HS-27A (cell line): ENCODE data around the gene TCAF1.
"Not testable (repeated sequence)": the region's sequence is repeated elsewhere in the genome, so short reads cannot be mapped to it uniquely, and the experiment has no call there.

Experiments
- DNase-seq: peaks from one replicate; pipeline ENCODE4 v3.0.0-alpha.2; 2012; ENCODE audit warnings: low read depth, missing footprints

Gene TCAF1

DNA sequence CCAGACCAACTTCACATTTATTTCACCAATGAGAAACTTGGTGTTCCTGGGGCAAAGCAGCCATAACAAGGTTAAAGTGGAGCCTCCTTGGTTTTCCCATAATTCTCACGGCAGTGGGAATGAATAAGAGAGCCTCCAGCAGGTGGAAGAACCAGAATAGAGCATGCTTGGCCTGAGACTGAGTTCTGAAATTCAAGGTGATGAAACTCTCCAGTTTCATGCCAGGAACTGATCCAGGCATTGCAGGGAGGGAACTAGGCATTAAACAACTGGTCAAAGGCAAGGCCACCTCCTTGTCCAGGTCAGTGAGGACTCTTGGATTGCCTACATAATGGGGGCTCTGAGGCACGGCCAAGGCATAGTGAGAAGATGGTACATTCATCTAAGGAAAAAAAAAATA, 44.0 kb downstream of the TCAF1 start:
- not testable (repeated sequence) for DNase-seq

DNA sequence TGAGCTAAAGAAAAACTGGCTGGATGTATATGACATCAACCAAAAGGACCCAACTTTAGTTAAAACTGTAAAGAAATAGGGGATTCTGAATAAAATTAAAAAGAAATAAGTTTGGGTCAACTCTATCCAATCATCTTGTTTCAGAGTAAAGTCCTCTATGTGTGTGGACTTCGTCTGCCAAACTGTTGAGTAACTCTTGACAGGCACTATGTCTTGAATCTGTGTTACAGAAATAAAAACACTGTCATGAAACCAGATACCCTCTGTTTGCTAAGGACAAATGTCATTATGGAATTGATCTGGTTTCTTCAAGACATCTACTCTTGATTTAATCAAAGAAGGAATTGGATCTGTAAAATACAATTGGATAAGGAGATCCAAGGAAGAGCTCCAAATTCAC, 46.5 kb downstream of the TCAF1 start:
- DNase-seq = not testable (repeated sequence)

DNA sequence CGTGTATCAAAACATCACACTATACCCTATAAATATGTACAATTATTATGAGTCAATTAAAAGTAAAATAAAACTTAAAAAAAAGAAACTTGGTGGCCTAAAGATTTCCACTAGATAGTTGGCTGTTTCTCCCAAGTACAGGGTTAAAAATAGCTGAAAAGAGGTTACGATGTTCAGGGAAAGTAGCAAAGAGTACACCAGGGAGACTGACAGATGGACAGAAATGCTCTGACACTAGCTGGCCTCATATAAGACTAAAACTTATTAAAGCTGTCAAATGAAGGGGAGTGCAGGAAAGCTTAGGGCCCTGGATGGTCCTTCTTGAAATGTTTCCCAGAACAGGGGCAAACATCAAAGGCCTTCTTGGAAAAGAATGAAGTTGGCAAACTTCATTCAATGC, 51.3 kb downstream of the TCAF1 start:
- DNase-seq = no peak

DNA sequence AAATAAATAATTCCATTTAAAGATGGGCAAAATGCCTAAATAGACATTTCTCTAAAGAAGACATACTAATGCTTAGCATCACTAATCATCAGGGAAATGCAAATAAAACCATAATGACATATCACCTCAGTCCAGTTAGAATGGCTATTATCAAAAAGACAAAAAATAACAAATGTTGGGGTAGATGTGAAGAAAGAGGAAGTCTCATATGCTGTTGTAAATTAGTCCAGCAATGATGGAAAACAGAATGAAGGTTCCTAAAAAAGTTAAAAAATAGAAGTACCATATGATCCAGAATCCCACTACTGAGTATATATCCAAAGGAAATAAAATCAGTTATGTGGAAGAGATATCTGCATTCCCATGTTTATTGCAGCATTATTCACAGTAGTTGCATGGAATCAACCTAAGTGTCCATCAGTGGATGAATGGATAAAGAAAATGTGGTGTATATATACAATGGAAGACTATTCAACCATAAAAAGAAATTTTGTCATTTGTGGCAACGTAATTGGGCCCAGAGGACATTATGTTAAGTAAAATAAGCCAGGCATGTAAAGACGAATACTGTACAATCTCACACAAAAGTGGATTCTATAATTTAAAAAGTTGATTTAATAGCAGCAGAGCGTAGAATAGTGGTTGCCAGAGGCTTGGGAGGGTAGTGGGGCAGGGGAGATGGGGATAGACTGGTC, 52.0 kb downstream of the TCAF1 start:
- no peak for DNase-seq

DNA sequence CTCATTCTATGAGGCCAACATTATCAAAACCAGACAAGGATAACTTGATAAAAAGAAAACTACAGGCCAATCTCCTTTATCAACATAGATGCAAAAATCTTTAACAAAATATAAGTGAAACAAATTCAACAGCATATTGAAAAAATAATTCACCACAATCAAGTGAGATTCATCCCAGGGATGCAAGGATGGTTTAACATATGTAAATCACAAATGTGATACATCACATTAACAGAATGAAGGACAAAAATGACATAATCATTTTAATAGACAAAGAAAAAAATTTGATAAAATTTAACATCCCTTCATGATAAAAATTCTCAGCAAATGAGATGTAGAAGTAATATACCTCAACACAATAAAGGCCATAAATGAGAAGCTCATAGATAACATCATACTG, 53.8 kb downstream of the TCAF1 start:
- no peak for DNase-seq

DNA sequence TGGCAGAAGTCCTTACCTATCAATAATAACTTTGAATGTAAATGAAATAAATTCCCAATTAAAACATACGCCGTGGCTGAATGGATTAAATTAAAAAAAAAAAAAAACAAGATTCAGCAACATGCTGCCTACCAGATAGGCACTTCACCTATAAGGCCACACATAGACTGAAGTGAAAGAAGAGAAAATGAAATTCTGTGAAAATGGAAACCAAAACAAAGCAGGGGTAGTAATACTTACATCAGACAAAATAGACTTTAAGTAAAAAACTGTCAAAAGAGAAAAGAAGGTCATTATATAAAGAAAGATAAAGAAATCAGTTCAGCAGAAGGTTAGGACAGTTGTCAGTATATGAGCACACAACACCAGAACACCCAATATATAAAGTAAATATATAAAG, 55.3 kb downstream of the TCAF1 start:
- no peak for DNase-seq

DNA sequence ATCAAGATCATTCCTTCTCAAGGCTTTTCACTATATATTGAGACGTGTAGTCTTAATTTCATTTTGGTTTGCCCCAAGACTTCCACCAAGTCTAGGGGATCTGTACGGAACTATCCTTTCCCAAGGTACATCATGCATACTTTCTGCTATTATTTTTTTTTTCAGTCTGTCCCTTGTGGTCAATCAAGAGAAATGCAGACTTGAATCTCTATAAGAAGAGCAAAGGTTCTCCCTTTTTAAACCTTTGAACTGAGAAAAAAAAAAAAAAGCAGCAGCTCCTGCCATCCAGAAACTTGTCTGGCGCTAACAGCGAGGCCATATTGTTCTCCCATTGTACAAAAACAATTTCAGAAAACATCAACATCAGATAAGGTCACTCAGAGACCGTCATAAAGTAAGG, 60.3 kb downstream of the TCAF1 start:
- DNase-seq = not testable (repeated sequence)

DNA sequence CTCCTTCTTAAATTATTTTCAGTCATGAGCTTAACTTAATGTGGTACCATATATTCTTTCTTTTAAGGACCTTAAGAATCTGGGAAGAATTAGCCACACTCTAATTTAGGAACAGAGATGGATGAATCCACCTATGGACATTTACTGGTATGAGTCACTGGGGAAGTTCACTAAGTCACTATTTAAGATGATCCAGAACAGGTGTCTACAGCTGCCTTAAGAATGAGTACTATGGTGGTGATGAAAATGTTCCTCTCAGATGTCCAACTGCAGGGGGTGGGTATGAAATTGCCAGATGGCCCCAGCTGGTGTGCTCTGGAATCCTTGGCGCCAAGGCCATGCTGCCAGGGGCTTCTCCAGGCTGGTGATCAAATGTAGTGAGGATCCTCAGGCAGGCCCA, 61.9 kb downstream of the TCAF1 start:
- not testable (repeated sequence) for DNase-seq

DNA sequence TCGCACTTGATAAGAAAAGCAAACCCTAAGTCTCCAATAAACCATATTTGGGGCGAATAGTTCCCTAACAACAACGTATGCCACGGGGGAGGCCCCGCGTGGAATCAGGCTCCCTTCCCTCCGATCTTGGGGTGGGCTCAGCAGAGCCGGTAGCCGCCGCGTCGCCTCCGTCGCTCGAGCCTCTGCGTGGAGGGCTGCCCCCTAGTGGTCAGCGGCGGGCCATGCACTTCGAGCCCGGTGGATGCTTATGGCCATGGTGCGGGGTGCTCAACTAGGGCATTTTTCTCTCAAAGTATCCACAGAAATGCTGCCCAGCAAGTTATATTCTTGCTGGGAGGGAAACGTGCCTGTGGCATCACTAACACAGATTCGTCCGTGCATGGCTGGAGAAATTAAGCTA, 64.8 kb downstream of the TCAF1 start:
- DNase-seq = not testable (repeated sequence)

DNA sequence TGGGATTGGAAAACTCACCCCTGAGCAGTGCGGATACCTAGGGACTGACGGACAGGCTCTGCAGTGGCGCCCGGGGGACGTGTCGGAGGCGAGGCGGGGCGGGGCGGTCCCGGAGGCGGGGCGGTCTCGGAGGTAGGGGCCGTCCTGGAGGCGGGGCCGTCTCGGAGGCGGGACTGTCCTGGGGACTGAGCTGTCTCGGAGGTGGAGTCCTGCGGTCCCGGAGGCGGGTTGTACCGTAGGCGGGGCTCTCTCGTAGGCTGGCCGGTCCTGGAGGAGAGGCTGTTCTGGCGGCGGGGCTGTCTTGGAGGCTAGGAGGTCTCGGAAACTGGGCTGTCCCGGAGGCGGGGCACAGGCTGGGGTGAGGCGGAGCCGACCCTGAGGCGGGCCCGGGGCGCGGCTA, 65.4 kb downstream of the TCAF1 start:
- not testable (repeated sequence) for DNase-seq

DNA sequence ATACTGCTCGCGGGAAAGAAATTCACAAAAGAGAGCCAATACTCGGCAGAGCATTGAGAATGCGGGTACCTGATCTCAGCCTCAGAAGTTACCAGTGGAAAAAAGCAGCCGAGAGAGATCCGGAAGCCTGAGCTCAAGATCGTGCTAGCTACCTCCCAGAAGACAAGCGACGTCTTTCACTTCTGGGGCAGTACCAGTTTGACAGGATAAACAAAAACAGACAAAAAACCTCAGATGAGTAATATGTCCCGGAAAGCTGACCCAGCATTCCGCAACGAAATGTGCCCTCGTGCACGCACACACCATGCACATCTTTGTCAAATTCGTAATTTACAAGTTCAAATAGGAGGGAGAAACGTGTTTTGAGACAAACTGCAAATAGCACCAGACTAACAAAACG, 65.9 kb downstream of the TCAF1 start:
- not testable (repeated sequence) for DNase-seq

DNA sequence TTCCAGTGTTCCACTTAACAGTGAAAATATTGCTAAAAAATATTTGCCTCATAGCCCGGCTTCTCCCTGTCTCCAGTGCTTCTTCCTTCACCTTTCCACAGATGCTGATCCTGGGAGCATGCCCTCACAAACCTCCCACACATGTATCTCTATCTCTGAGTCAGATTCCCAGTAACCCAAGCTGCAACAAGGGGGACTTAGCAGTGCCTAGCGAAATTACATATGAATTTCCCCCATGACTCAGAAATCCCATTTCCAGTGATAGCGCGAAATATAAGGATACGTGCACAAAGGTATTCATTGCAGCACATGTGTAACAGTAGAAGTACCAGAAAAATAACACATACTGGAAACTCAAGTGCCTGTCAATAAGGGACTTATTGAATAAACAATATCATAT, 75.4 kb downstream of the TCAF1 start:
- not testable (repeated sequence) for DNase-seq

DNA sequence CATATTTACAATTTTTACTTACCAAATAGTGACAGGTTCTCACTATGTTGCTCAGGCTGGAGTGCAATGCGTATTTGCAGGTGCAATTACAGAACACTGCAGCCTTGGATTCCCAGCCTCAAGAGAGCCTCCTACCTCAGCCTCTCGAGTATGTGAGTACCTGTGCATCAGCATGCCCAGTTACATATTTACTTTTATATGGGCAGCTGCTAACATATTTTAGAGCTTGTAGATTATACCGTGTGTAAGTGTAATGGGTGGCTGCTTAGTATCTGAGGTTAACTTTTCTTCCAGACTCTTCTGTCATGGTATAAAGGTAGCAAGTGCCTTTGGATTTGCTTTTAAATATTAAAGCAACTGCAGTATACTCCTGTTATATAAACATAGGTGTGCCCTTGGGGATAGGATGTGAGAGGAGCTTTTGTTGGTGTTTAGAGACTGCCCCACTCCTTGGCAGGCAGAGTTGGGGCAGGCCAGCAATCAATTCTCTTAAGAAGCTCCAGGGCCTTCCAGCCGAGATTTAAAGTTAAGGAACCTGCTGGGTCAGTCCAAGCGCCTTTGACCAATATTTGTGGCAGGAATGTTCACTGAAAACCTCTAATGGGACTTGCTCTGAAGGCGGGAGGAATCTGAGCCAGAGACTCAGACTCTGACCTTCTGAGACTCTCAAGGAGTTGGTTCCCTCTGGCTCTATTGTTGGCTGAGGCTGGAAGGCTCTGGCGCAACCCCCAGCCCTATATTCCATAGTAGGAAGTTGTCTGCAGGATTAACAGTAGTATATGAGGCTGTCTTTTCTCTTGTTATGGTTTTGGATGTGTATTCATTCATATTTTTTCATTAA, 77.5 kb downstream of the TCAF1 start:
- DNase-seq = not testable (repeated sequence)

DNA sequence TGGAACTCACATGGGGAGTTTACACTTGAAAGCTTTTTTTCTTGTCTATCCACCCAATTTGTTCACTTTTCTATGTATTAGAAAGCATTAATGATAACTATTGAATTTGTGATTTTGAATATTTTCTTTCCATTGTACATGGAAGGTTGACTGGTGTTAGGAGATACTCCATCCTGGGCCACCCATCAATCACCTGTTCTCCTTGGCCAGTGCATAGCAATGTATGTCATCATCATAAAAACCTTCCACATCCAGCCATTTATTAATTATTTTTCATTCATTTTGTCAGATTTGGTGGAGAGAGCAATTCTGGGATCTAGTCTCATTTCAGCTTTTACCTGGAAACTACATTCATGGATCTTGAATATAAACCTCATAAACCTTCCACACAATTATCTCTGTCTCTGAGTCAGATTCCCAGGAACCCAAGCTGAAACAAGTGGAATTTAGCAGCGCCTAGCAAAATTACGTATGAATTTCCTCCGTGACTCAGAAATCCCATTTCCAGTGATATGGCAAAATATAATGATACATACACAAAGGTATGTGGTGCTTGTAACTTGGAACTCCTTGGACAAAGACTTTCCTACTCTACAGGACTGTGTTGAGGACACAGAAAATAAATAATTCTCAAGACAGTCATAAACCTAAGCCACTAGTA, 78.2 kb downstream of the TCAF1 start:
- DNase-seq = not testable (repeated sequence)

DNA sequence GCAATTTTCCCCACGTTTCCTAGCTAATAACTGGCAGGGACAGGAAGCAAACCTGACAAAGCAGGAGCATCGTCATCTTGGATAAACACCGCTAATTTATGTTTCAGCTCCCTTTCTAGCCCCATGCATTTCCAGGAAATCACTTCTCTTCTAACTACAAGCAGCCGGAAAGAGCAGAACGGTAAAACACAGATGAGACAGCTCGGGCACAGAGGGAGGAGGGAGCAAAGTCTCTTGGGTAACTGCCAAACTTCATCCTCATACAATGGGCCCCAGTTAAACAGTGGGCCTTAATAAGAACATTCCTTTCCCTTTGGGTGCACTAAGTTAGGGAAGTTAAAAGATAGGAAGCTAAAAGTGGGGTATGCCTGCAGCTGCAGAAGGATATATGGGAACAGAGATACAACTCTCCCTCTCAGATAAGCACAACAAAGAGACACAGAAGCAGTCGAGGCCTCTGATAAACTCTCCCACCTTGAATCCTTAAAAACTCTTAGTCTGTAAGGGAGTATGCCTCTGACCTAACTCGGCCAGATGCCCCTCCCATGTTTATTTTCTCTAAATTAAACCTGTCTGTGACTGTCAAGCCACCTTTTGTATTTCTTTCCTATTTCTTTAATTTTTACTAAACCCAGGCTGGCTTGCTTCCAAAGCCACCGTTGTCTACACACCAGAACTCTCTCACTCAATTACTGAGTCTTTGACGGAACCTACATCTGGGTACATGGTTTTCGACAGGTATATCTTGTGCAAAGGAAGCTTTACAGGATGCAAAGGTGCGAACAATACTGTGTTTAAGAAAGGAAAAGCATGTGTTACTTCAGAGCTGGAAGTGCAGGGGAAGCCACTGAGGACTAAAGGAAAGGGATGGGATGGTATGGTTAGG, 80.3 kb downstream of the TCAF1 start:
- DNase-seq = not testable (repeated sequence)

DNA sequence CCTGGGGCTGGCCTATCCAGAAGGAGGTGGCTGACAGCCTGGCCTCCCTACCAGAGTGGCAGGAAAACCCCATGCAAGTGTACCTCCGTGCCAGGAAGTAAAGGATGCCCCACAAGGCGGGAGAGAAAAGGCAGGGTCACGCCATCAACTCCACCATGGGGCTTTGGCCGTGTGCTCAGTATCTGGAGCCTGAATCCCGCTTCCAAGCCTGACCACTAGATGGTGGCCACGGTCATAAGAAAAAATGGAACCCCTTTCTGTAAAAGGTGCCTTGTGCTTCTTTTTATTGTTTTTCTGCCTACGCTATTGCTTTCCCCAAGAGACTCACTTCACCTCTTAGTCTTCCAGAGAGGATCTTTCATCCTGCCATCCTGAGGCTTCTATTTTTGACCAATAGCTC, 84.1 kb downstream of the TCAF1 start:
- not testable (repeated sequence) for DNase-seq

DNA sequence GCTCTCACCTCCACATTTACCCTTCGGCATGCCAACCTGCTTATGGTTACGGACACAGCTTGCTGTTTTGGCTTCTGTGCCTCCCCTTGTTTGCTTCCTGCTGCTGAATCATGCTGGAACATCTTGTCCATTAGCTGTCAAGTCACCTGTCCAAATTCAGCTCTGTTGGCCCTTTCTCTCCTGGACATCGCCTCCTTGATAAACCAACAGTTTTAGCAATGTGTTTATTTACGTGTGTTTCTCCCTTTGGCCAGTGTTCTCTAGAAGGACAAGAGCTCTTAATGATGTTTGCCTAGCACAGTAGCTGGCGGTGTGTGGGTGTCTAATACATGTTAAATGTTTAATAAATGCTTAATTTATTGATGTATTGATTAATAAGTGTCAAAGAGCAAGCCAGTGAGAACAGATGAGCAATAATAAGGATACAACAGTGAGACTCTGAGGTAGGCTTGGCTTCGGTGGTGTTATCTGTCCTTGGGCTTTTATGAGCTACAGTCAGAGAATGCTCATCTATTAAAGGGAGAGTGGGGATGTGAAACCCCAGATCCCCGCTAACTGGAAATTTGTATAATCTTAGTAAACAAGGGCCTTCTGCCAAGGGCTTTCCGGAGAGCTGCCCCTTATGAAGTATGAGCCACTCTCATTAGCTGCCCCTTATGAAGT, 85.4 kb downstream of the TCAF1 start:
- DNase-seq = not testable (repeated sequence)

DNA sequence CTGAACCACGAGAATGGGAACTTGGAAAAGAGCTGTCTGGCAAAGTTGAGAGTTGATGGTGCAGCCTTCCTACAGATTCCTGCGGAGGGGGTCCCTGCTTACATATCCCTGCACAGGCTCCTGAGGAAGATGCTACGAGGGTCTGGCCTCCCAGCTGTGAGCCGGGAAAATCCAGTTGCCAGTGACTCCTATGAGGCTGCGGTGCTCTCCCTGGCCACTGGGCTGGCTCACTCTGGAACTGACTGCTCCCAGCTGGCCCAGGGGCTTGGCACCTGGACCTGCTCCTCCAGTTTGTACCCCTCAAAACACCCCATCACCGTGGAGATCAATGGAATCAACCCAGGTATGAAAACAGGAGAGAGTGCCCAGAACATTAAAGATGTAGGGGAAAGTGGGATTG, 91.3 kb downstream of the TCAF1 start:
- not testable (repeated sequence) for DNase-seq

DNA sequence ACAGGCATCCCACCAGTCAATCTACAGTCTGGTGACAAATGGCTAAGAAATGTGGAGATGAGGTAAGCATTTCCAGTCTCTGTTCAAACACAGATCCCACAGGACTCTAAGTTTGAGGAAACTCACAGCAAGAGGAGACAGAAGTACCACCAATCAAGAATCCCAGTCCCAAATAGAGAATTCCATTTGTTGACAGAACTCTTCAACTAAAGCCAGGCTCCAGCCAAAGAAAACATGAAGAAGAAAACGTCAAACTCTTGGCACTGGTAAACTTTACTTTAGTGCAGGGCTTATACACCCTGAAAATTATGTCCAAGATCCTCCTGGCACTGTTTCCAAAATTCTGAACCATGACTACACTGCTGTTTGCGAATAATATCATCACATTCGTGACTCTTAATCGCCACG, 95.3 kb downstream of the TCAF1 start:
- not testable (repeated sequence) for DNase-seq
